Dermis microvascular lymphatic vessel endothelial cell (primary cell): ENCODE results near the gene PRDM9. TPM values are rescaled to one million over a fixed set of nuclear protein-coding genes. Genes with fewer than 3 reads are reported as not detected.
"Not testable (repeated sequence)": the region's sequence is repeated elsewhere in the genome, so short reads cannot be mapped to it uniquely, and the experiment has no call there.

Experiments used
- DNase-seq, 2 donors: peaks; one replicate each; pipeline versions ENCODE4 v3.0.0 to v3.0.0-alpha.2; 2010; ENCODE audit warnings: low read depth in 2 of 2
- total RNA-seq: library from RNA; depleted of rRNA; stranded (reverse); fragments of >200 nt; gene quantifications from 2 replicates; pipeline ENCODE4 v1.2.1, GENCODE V29; 2014

PRDM9 gene
- not detected in 2 replicates for total RNA-seq

DNA sequence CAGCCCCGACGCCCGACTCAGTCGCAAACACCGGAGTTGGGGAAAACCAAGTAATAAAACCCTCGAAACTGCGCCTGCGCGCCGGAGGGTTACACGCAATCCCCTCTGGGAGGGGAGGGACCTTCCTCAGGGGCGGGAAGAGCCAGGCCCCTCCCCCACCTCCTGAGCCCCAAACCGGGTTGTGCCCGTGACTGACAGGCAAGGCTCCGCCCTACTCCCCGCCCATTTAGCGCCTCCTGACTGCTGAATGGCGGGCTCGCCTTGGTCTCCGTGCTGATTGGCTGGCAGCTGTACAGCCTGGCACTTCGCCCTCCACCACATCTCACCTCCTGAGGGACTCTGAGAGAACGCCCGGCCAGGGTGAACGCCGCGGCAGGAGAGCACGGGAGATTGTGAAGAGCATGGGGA, at the start of gene PRDM9:
PRDM9 (plus strand) TSS at position 332 of the 408 bp plus-strand sequence. CDS start 1,425 bp downstream, outside the sequence.
- no peak for DNase-seq

DNA sequence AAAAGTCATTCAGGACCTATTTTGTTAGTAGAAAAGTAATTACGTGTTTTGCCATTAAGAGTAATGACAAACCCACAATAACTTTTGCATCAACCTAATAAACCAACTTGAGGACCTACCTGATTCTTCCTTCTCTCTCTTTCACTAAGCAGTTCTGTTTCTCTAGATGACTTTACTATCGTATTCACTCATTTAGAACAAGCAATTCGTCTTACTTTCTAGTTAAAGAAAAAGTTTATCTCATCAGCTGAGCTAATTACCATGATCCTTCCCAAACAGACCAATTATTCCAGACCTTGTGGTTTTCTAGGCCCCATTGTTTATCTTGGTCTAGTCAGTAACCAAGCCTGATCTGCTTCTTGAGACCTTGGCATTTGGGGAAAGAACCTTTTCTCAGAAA, 49.6 kb upstream of the PRDM9 start:
- DNase-seq: no peak

DNA sequence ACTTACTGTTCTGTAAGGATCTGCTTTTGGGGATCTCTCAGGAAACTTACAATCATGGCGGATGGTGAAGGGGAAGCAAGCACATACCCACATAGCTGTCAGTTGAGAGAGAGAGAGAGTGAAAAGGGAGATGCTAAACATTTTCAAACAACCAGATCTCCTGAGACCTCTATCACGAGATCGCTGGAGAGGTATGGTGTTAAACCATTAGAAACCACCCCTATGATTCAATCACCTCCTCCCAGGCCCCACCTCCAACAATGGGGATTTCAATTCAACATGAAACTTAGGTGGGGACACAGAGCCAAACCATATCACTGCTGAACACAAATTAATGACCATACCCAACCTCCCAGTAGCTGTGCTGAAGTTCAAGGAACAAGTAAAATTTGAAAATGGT, 48.2 kb upstream of the PRDM9 start:
- DNase-seq: no peak

DNA sequence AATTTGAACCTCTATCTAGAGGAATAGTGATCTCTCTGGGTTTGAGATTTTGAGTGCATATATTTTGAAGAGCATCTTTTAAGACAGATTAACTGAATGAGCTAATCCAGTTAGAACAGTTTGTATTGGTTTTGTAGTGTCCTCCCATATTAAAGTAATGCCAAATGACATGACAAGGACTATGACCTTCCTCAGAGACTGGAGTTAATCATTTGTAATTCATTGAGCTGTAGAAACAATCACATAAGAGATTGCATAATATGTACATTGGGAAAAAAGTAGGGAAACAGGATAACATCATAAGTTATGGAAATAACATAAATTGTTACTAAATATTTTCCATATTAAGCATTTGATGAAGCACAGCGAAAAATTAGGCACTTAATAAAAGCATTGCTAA, 45.8 kb upstream of the PRDM9 start:
- DNase-seq: no peak

- DNase-seq: no peak
Observed at GRCh38 chr5:23466401-23466912, 41.0 kb upstream of the PRDM9 start.

GRCh38 chr5:23468658-23469057, 38.8 kb upstream of the PRDM9 start:
- no peak for DNase-seq

GRCh38 chr5:23473915-23474314, 33.5 kb upstream of the PRDM9 start:
- no peak for DNase-seq

DNA sequence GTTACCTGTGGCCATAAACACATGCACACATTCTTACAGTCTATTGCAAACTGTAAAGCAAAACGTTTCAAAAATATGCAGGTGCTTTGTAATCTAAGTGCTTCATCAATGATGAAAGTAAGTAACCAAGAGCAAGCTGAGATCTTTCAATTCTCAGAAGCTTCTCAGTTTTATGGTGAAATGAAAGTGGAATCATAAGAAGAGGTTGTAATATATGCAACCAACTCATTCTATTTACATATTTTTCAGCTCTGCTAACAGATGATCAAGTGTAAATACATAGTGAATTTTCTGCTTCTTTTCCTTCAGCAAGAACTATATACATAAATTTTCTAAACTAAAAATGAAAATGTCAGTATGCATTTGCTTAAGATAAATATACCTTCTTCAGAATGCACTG, 33.1 kb upstream of the PRDM9 start:
- no peak for DNase-seq

DNA sequence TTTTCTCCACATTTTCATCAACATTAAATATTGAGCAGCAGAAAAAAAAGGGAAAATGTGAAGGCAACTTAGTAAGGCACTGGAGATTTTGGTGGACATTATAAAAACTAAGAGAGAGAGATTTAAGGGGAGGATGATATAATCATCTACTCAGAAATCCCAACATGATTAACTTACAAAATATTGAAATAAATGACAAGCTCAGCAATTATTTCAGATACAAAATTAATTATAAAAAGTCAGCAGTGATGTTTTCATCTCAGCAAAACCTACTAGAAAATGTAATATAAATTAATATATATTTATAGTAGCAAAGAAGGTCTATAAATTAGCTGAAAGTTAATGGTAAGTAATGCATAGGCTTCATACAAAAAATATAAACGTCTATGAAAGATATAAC, 30.8 kb upstream of the PRDM9 start:
- no peak for DNase-seq

DNA sequence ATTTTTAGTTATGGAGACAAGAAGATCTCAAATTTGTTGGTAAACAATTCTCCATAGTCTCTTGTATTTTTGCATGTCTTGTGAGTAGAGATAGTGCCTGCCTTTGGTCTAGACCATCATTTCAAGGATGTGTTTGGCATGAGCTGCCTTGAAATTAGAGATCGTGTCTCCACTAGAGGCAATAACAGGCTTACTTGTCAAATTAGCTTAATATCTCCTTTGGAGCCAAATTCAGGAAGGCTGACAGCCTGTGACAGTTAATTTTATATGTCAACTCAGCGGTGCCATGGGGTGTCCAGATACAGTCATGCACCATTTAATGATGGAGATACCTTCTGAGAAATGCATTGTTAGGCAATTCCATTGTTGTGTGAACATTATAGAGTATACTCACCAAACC, 24.8 kb upstream of the PRDM9 start:
- DNase-seq: no peak

DNA sequence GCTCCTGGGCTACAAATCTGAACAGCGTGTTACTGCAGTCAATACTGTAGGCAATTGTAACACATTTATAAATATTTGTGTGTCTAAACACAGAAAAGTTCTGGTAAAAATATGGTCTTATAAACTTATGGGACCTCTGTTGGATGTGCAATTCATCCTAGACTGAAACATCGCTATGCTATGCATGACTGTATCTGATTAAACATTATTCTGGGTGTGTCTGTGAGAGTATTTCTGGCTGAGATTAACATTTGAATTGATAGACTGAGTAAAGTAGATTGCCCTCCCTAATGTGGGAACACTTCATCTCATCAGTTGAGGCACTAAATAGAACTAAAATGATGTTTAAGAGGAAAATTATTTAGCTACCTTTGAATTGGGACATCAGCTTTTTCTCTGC, 24.3 kb upstream of the PRDM9 start:
- DNase-seq: no peak

DNA sequence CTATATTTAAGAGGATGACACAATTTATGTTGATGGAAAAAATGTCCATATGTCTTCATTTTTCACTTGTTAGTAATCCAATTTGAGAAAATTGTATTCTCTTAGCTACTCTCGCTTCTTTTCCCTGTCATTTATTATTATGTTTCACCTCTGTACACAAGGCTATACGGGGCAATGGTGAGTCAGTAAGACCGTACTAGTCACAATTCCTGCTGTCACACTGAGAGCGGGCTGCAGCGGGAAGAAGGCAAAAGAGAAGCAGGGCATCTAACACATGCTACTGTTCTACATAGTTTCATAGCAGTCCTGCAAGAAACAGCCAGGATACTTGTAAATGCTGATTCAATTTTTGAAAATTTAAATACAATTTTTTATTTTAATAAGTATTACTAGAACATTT, 23.3 kb upstream of the PRDM9 start:
- DNase-seq: no peak

DNA sequence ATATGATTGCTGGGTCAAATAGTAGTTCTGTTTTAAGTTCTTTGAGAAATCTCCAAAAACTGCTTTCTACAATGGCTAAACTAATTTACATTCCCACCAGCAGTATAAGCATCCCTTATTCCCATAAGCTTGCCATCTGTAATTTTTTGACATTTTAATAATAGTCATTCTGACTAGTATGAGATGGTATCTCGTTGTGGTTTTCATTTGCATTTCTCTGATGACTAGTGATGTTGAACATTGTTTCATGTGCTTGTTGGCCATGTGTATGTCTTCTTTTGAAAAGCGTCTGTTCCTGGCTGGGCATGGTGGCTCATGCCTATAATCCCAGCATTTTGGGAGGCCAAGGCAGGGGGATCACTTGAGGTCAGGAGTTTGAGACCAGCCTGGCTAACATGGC, 21.2 kb upstream of the PRDM9 start:
- DNase-seq: not testable (repeated sequence)

DNA sequence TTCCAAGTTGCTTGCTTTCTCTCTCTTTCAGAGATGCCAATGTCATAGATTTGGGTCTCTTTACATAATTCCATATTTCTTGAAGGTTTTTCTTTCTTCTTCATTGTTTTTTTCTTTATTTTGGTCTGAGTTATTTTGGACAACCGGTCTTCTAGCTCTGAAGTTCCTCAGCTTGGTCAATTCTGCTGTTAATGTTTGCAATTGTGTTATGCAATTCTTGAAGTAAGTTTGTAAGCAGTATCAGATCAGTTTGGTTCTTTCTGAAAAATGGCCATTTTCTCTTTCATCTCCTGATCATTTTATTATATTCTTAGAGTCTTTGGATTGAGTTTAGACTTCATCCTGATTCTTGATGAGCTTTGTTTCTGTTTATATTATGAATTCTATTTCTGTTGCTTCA, 16.4 kb upstream of the PRDM9 start:
- no peak for DNase-seq

DNA sequence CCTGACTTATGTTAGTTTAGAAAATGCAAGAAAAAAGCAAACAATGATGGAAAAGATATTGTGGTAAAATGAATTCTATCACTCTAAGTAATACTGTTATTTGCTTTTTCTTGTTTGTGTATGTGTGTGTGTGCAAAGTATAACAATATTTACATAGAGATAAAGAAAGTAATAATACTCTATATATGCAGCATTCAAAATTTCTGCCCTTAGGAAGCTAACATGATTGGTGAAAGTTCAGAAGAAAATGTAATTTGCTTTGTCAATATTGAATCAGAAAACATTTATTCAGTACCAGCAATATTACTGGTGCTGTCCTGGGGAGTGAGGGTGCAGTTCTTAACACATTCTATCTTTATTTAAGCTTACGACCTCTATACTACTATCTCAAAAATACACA, 12.9 kb upstream of the PRDM9 start:
- DNase-seq: no peak

GRCh38 chr5:23496576-23496975, 10.8 kb upstream of the PRDM9 start:
- DNase-seq: no peak

- no peak for DNase-seq
Observed at GRCh38 chr5:23506329-23507236, 826 bp upstream of the PRDM9 start.

- DNase-seq: not testable (repeated sequence)
Observed at GRCh38 chr5:23510434-23510833, 3.0 kb downstream of the PRDM9 start.

- DNase-seq: no peak
Observed at GRCh38 chr5:23522553-23522952, 15.1 kb downstream of the PRDM9 start.

DNA sequence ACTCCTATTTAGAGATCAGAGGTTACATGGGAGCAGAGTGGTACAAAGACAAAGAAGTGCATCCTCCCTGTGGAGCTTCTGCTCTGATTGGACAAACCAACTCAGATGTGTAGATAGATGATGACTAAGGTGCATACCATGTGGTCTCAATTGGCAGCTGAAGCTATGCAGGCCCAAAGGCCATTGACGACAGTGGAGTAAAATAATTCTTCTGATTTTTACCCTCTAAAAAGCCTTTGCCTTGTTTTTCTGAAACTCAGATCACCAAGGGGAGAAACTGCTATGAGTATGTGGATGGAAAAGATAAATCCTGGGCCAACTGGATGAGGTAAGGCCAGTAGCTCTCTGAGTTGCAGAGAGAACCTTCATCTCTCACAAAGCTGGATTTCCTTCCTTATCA, 15.6 kb downstream of the PRDM9 start:
- no peak for DNase-seq

GRCh38 chr5:23523998-23524397, 16.6 kb downstream of the PRDM9 start:
- no peak for DNase-seq

GRCh38 chr5:23525751-23526150, 18.3 kb downstream of the PRDM9 start:
- DNase-seq: no peak

DNA sequence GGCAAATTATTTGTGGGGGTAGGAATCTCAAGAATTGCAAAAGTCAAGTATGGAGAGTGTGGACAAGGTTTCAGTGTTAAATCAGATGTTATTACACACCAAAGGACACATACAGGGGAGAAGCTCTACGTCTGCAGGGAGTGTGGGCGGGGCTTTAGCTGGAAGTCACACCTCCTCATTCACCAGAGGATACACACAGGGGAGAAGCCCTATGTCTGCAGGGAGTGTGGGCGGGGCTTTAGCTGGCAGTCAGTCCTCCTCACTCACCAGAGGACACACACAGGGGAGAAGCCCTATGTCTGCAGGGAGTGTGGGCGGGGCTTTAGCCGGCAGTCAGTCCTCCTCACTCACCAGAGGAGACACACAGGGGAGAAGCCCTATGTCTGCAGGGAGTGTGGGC, 19.2 kb downstream of the PRDM9 start:
- not testable (repeated sequence) for DNase-seq
